HEK293 (cell line): ENCODE results near the gene PARD3.

Experiments
- CTCF ChIA-PET: fragments of 350-600 bp; formaldehyde crosslinking; extraction: SDS; loops from one replicate; lab custom pipeline; 2021; ENCODE audit warnings: antibody characterized with exemption; lab: Yijun Ruan, JAX
- POLR2A ChIA-PET: fragments of 300-600 bp; formaldehyde crosslinking; extraction: SDS; loops from one replicate; lab custom pipeline; 2020; ENCODE audit warnings: antibody characterized with exemption, inconsistent platforms; lab: Yijun Ruan, JAX
- H3K27ac ChIP-seq: fragments of 200-500 bp; sonication (Bioruptor generic); 2 replicates; pipeline ENCODE4 v1.5.1; 2014; ENCODE audit warnings: low read depth, low read length, control low read depth, inconsistent platforms; ENCODE audit errors: extremely low read depth
- H3K36me3 ChIP-seq, 2 experiments: fragments of 200-500 bp in 1 of 2; sonication (Bioruptor generic) in 1 of 2; 1 replicate in 1 of 2; 2 replicates in 1 of 2; pipeline ENCODE4 v1.5.1; 2014 to 2017; ENCODE audit warnings: inconsistent platforms in 2 of 2, low read length in 2 of 2; ENCODE audit not compliant: control insufficient read depth in 2 of 2, insufficient read depth in 1 of 2
- H3K4me1 ChIP-seq: fragments of 200-500 bp; sonication (Bioruptor generic); 2 replicates; pipeline ENCODE4 v1.5.1; 2014; ENCODE audit warnings: mild to moderate bottlenecking, low read length, inconsistent platforms; ENCODE audit not compliant: control insufficient read depth, insufficient read depth
- H3K4me3 ChIP-seq: 2 replicates; pipeline ENCODE4 v1.5.1; 2011; ENCODE audit warnings: low read depth, mild to moderate bottlenecking, control low read depth, low read length, moderate library complexity
- H3K9me3 ChIP-seq: fragments of 200-500 bp; sonication (Bioruptor generic); 2 replicates; pipeline ENCODE4 v1.5.1; 2014; ENCODE audit warnings: low read depth, low read length, inconsistent platforms; ENCODE audit not compliant: control insufficient read depth, insufficient read depth
- OSR2 ChIP-seq: fragments of 450-650 bp; formaldehyde crosslinking; IDR thresholded peaks from 2 replicates; pipeline ENCODE4 v1.5.1; 2016; ENCODE audit warnings: missing biosample characterization, missing genetic modification characterization
- PRDM1 ChIP-seq: fragments of 450-650 bp; formaldehyde crosslinking; IDR thresholded peaks from 2 replicates; pipeline ENCODE4; 2016; ENCODE audit warnings: missing biosample characterization, missing genetic modification characterization
- PRDM10 ChIP-seq: fragments of 450-650 bp; formaldehyde crosslinking; IDR thresholded peaks from 2 replicates; pipeline ENCODE4 v1.5.1; 2016; ENCODE audit warnings: missing biosample characterization, missing genetic modification characterization
- SETDB1 ChIP-seq: IDR thresholded peaks from one replicate; pipeline ENCODE4 v1.6.1; 2017; ENCODE audit warnings: mild to moderate bottlenecking, low read length, moderate library complexity, mixed read lengths; ENCODE audit not compliant: insufficient read length
- TRIM28 ChIP-seq: IDR thresholded peaks from 2 replicates; pipeline ENCODE4 v1.6.1; 2011; ENCODE audit warnings: low read length, control low read depth, borderline replicate concordance
- ZBTB20 ChIP-seq: fragments of 450-650 bp; formaldehyde crosslinking; IDR thresholded peaks from 2 replicates; pipeline ENCODE4 v1.5.1; 2016; ENCODE audit warnings: missing biosample characterization, missing genetic modification characterization
- ZBTB21 ChIP-seq: fragments of 450-650 bp; formaldehyde crosslinking; IDR thresholded peaks from 2 replicates; pipeline ENCODE4 v1.5.1; 2017; ENCODE audit warnings: missing biosample characterization, missing genetic modification characterization
- ZNF146 ChIP-seq: fragments of 450-650 bp; formaldehyde crosslinking; IDR thresholded peaks from 2 replicates; pipeline ENCODE4 v1.5.1; 2016; ENCODE audit warnings: missing biosample characterization, missing genetic modification characterization
- ZNF184 ChIP-seq: fragments of 450-650 bp; IDR thresholded peaks from 2 replicates; pipeline ENCODE4 v1.5.1; 2018; ENCODE audit warnings: missing biosample characterization, mild to moderate bottlenecking, missing genetic modification characterization
- ZNF19 ChIP-seq: fragments of 450-650 bp; formaldehyde crosslinking; IDR thresholded peaks from 2 replicates; pipeline ENCODE4; 2016; ENCODE audit warnings: missing biosample characterization, missing genetic modification characterization, low read depth
- ZNF266 ChIP-seq: fragments of 450-650 bp; formaldehyde crosslinking; IDR thresholded peaks from 2 replicates; pipeline ENCODE4 v1.5.1; 2016; ENCODE audit warnings: missing biosample characterization, missing genetic modification characterization, low read depth
- ZNF324 ChIP-seq: fragments of 450-650 bp; formaldehyde crosslinking; IDR thresholded peaks from 2 replicates; pipeline ENCODE4 v1.5.1; 2016; ENCODE audit warnings: missing biosample characterization, missing genetic modification characterization
- ZNF521 ChIP-seq: fragments of 450-650 bp; formaldehyde crosslinking; IDR thresholded peaks from 2 replicates; pipeline ENCODE4 v1.5.1; 2017; ENCODE audit warnings: missing biosample characterization, mild to moderate bottlenecking, missing genetic modification characterization
- ZNF529 ChIP-seq: fragments of 450-650 bp; formaldehyde crosslinking; IDR thresholded peaks from 2 replicates; pipeline ENCODE4 v1.5.1; 2017; ENCODE audit warnings: missing genetic modification characterization, missing biosample characterization; ENCODE audit not compliant: insufficient replicate concordance
- ZNF558 ChIP-seq: fragments of 450-650 bp; formaldehyde crosslinking; IDR thresholded peaks from 2 replicates; pipeline ENCODE4 v1.5.1; 2016; ENCODE audit warnings: missing biosample characterization, missing genetic modification characterization
- ZNF623 ChIP-seq: fragments of 450-650 bp; formaldehyde crosslinking; IDR thresholded peaks from 2 replicates; pipeline ENCODE4 v1.5.1; 2016; ENCODE audit warnings: missing biosample characterization, missing genetic modification characterization
- ZNF626 ChIP-seq: fragments of 450-650 bp; sonication (Bioruptor Pico); formaldehyde crosslinking; IDR thresholded peaks from 2 replicates; pipeline ENCODE4 v1.5.1; 2018; ENCODE audit warnings: missing biosample characterization, missing genetic modification characterization, inconsistent platforms
- TF ChIP-seq, protein P1 (sequence below): fragments of 450-650 bp; formaldehyde crosslinking; IDR thresholded peaks from 2 replicates; pipeline ENCODE4 v1.5.1; 2017; ENCODE audit warnings: missing biosample characterization, missing genetic modification characterization
- TF ChIP-seq, protein P2 (sequence below): fragments of 450-650 bp; formaldehyde crosslinking; IDR thresholded peaks from 2 replicates; pipeline ENCODE4 v1.5.1; 2016; ENCODE audit warnings: missing biosample characterization, missing genetic modification characterization
- TF ChIP-seq, protein P3 (sequence below): fragments of 450-650 bp; formaldehyde crosslinking; IDR thresholded peaks from 2 replicates; pipeline ENCODE4 v1.5.1; 2017; ENCODE audit warnings: missing biosample characterization, missing genetic modification characterization

PARD3 gene

DNA sequence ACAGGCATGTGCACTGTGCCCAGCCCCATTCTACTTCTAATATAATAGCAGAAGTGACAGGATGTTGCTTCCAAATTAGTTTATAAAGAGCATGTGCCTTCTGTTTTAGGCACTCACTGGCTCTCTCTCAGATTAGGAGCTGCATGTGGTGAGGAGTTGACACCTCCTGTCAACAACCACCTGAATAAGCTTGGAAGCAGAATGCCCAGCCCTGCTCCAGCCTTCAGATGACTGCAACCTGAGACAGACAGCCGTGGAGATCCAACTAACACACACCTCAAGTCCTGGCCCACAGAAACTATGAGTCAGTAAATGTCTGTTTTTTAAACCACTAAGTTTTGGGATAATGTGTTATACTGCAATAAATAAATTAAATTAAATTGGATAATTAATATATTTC lies 54.5 kb downstream of the PARD3 start:
- H3K4me1 ChIP-seq: peaks cover 13% of the 10 kb centered on the region
- POLR2A ChIA-PET: no interaction called here
- no peak overlapping the region for H3K27ac ChIP-seq

DNA sequence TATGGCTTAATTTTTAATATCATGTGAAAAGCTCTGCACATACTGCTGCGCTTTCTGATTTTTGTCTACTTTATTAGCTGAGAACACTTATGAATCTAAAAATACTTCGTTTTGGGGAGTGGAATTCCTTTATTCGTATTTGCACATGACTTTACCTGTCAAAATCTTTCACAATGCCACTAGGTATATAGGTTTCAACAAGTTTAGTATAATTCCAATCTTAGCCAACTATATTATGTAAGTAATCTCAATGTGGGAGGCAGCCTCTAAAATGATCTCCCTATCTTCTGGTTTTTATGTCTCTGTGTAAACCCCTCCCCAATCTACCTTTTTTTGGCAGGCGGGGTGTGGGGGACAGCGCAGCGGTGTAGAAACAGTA lies 55.3 kb downstream of the PARD3 start:
- Histone ChIP-seq H3K36me3 (no peaks in the 10 kb centered on the region), H3K4me3 (no peak overlapping the region), H3K4me1 (peaks cover 12% of the 10 kb centered on the region), H3K9me3 (no peaks in the 10 kb centered on the region), H3K27ac (no peak overlapping the region)
- TF ChIP-seq ZNF623 (tag by site-specific recombination): no peak
- TF ChIP-seq, protein P1, sequence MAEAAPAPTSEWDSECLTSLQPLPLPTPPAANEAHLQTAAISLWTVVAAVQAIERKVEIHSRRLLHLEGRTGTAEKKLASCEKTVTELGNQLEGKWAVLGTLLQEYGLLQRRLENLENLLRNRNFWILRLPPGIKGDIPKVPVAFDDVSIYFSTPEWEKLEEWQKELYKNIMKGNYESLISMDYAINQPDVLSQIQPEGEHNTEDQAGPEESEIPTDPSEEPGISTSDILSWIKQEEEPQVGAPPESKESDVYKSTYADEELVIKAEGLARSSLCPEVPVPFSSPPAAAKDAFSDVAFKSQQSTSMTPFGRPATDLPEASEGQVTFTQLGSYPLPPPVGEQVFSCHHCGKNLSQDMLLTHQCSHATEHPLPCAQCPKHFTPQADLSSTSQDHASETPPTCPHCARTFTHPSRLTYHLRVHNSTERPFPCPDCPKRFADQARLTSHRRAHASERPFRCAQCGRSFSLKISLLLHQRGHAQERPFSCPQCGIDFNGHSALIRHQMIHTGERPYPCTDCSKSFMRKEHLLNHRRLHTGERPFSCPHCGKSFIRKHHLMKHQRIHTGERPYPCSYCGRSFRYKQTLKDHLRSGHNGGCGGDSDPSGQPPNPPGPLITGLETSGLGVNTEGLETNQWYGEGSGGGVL (tag by site-specific recombination): no peak
- TF ChIP-seq, protein P2, sequence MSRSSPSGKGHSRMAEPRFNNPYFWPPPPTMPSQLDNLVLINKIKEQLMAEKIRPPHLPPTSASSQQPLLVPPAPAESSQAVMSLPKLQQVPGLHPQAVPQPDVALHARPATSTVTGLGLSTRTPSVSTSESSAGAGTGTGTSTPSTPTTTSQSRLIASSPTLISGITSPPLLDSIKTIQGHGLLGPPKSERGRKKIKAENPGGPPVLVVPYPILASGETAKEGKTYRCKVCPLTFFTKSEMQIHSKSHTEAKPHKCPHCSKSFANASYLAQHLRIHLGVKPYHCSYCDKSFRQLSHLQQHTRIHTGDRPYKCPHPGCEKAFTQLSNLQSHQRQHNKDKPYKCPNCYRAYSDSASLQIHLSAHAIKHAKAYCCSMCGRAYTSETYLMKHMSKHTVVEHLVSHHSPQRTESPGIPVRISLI (tag by site-specific recombination): no peak
- no peak for TF ChIP-seq ZNF266 (tag by site-specific recombination)
- CTCF ChIA-PET: no interaction called here
- POLR2A ChIA-PET: no interaction called here

More for the DNA sequence above, 54.5 kb downstream of the PARD3 start:
- Histone ChIP-seq H3K4me3 (no peak overlapping the region), H3K36me3 (no peaks in the 10 kb centered on the region), H3K9me3 (no peaks in the 10 kb centered on the region)
- CTCF ChIA-PET: no interaction called here
- no peak for TF ChIP-seq ZBTB20 (tag by site-specific recombination)
- TF ChIP-seq ZNF521 (tag by site-specific recombination): no peak
- TF ChIP-seq OSR2 (tag by site-specific recombination): 0 out of 2 replicates have a peak, but pooled peaks have one; percentile 13
- TF ChIP-seq ZNF324: no peak
- no peak for TF ChIP-seq ZNF19 (tag by site-specific recombination)

- ChIA-PET CTCF (interaction anchor here (1.2 to 1.7 kb wide), 2 partner anchors 12 to 235 kb away, joined by 3 to 5 read pairs; no protein-coding TSS in a partner anchor), POLR2A (no interaction called here)
- Histone ChIP-seq H3K4me3 (no peak overlapping the region), H3K9me3 (no peaks in the 10 kb centered on the region)
- TF ChIP-seq, protein P3, sequence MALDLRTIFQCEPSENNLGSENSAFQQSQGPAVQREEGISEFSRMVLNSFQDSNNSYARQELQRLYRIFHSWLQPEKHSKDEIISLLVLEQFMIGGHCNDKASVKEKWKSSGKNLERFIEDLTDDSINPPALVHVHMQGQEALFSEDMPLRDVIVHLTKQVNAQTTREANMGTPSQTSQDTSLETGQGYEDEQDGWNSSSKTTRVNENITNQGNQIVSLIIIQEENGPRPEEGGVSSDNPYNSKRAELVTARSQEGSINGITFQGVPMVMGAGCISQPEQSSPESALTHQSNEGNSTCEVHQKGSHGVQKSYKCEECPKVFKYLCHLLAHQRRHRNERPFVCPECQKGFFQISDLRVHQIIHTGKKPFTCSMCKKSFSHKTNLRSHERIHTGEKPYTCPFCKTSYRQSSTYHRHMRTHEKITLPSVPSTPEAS (tag by site-specific recombination): no peak
- no peak for TF ChIP-seq ZNF626
- TF ChIP-seq, all 188 proteins: peak for 0
- H3K4me1 ChIP-seq: peaks cover 7% of the 10 kb centered on the region
- no peak overlapping the region for H3K27ac ChIP-seq
- no peaks in the 10 kb centered on the region for H3K36me3 ChIP-seq
Observed at GRCh38 chr10:34759161-34759836, 55.8 kb downstream of the PARD3 start.

- H3K27ac ChIP-seq: no peak overlapping the region
- H3K36me3 ChIP-seq: no peaks in the 10 kb centered on the region
- CTCF ChIA-PET: interaction anchor here (0.6 to 1.7 kb wide), 3 partner anchors 10 to 236 kb away, joined by 3 to 5 read pairs (median 3); no protein-coding TSS in a partner anchor
- TF ChIP-seq ZNF146: peak; percentile 40; the same call in 1 of the 2 replicates
- peak; percentile 68 for TF ChIP-seq PRDM1 (tag by site-specific recombination)
- peak; percentile 83 for TF ChIP-seq SETDB1
- 0 out of 2 replicates have a peak, but pooled peaks have one; percentile 37 for TF ChIP-seq PRDM10
- peak; percentile 80 for TF ChIP-seq ZBTB21
- TF ChIP-seq ZNF529 (tag by site-specific recombination): peak; percentile 8
- TF ChIP-seq ZNF558 (tag by site-specific recombination): peak; percentile 89
- peak; percentile 69 for TF ChIP-seq ZNF184 (tag by site-specific recombination)
- TF ChIP-seq TRIM28: peak; percentile 82
Observed at GRCh38 chr10:34758447-34758996, 56.6 kb downstream of the PARD3 start.

More at GRCh38 chr10:34758447-34758996, 56.6 kb downstream of the PARD3 start:
- H3K9me3 ChIP-seq: no peaks in the 10 kb centered on the region
- H3K4me1 ChIP-seq: peaks cover 5% of the 10 kb centered on the region; the same call in 1 of the 2 replicates
- H3K4me3 ChIP-seq: no peak overlapping the region
- POLR2A ChIA-PET: no interaction called here
